PFSK-1 (cell line): ENCODE results near the gene ARHGEF7.

ENCODE experiments used
- FOXP2 ChIP-seq: optimal IDR thresholded peaks from 2 replicates; pipeline ENCODE3; 2011; ENCODE audit warnings: borderline replicate concordance, control low read depth, inconsistent platforms; ENCODE audit not compliant: insufficient read depth; ENCODE audit errors: extremely low read length, extremely low read depth
- POLR2AphosphoS5 ChIP-seq: IDR thresholded peaks from 2 replicates; pipeline ENCODE4 v1.6.1; 2012; ENCODE audit warnings: low read depth, mild to moderate bottlenecking, control low read depth, low read length, moderate library complexity
- SIN3A ChIP-seq: IDR thresholded peaks from 2 replicates; pipeline ENCODE4 v1.6.1; 2012; ENCODE audit warnings: mild to moderate bottlenecking, low read length, moderate library complexity, borderline replicate concordance; ENCODE audit not compliant: insufficient read depth
- TAF1 ChIP-seq: IDR thresholded peaks from 2 replicates; pipeline ENCODE4 v1.6.1; 2012; ENCODE audit warnings: low read length, control low read depth, borderline replicate concordance; ENCODE audit not compliant: insufficient read depth
- TF ChIP-seq, protein P1 (sequence below), 2 experiments: IDR thresholded peaks; 2 replicates each; pipeline versions ENCODE4 v1.6.1 to v1.8.0; 2011 to 2012; ENCODE audit warnings: low read depth in 2 of 2, low read length in 2 of 2, control low read depth in 1 of 2, inconsistent platforms in 1 of 2, mild to moderate bottlenecking in 1 of 2, moderate library complexity in 1 of 2; ENCODE audit not compliant: insufficient read depth in 1 of 2

- TF ChIP-seq POLR2AphosphoS5 (no peak), TAF1 (no peak), FOXP2 (no peak), SIN3A (no peak)
- TF ChIP-seq, protein P1, sequence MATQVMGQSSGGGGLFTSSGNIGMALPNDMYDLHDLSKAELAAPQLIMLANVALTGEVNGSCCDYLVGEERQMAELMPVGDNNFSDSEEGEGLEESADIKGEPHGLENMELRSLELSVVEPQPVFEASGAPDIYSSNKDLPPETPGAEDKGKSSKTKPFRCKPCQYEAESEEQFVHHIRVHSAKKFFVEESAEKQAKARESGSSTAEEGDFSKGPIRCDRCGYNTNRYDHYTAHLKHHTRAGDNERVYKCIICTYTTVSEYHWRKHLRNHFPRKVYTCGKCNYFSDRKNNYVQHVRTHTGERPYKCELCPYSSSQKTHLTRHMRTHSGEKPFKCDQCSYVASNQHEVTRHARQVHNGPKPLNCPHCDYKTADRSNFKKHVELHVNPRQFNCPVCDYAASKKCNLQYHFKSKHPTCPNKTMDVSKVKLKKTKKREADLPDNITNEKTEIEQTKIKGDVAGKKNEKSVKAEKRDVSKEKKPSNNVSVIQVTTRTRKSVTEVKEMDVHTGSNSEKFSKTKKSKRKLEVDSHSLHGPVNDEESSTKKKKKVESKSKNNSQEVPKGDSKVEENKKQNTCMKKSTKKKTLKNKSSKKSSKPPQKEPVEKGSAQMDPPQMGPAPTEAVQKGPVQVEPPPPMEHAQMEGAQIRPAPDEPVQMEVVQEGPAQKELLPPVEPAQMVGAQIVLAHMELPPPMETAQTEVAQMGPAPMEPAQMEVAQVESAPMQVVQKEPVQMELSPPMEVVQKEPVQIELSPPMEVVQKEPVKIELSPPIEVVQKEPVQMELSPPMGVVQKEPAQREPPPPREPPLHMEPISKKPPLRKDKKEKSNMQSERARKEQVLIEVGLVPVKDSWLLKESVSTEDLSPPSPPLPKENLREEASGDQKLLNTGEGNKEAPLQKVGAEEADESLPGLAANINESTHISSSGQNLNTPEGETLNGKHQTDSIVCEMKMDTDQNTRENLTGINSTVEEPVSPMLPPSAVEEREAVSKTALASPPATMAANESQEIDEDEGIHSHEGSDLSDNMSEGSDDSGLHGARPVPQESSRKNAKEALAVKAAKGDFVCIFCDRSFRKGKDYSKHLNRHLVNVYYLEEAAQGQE (IDR thresholded peaks at IDR 0.05; ENCODE audit: insufficient read depth in 1 of 2, low read depth in 2 of 2, low read length in 2 of 2) = no peak
Measured at GRCh38 chr13:111140562-111141105, 25.5 kb downstream of the ARHGEF7 start.
